Measurements from ENCODE around the gene TRIM39.

Gene TRIM39

DNA sequence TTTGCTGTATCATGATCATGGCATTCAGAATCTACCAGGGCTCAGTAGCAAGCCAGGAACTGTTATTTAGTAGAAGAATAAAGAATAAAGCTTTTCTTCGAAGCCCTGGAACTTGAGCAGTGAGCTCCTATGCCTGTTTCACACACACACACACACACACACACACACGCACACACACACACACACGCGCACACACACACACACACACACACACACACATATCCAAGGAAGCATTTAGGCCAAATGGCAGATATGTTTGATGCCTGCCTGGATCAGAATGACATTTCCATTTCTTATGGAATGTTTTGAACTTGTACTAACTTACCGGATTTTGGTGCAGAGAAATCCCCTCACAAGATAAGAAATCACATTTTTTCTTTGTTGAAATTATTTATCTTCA, 53.7 kb downstream of the TRIM39 start:
- no peak overlapping the region for H3K4me3 ChIP-seq (ENCODE audit: low read length)
- no peaks in the 10 kb centered on the region for H3F3A ChIP-seq (ENCODE audit: control insufficient read depth, insufficient read depth)
- no peaks in the 10 kb centered on the region for H3K4me1 ChIP-seq (ENCODE audit: control insufficient read depth, low read length)
- H3K36me3 ChIP-seq (ENCODE audit: control insufficient read depth, low read length) = no peaks in the 10 kb centered on the region
- peaks cover 27% of the 10 kb centered on the region for H3K27me3 ChIP-seq (ENCODE audit: control insufficient read depth, low read length)
- no peak overlapping the region for H3K4me2 ChIP-seq (ENCODE audit: low read length)
- no peaks in the 10 kb centered on the region for H3K9me3 ChIP-seq (ENCODE audit: control insufficient read depth, insufficient read depth, low read length)
- H3K9me2 ChIP-seq (replicated peaks; ENCODE audit: control insufficient read depth, low read length) = no peaks in the 10 kb centered on the region
- no peaks in the 10 kb centered on the region for H4K20me1 ChIP-seq (ENCODE audit: control insufficient read depth, insufficient read depth, low read depth, low read length)
- H3K27ac ChIP-seq (ENCODE audit: low read depth, low read length) = no peak overlapping the region
- H3K79me2 ChIP-seq (ENCODE audit: control insufficient read depth, low read length) = no peaks in the 10 kb centered on the region
- TF ChIP-seq EZH2phosphoT487 (IDR thresholded peaks at IDR 0.05; ENCODE audit: borderline replicate concordance, low read length) (no peak), CTCF (IDR thresholded peaks at IDR 0.05; ENCODE audit: low read depth, low read length, poor library complexity, severe bottlenecking) (no peak)

DNA sequence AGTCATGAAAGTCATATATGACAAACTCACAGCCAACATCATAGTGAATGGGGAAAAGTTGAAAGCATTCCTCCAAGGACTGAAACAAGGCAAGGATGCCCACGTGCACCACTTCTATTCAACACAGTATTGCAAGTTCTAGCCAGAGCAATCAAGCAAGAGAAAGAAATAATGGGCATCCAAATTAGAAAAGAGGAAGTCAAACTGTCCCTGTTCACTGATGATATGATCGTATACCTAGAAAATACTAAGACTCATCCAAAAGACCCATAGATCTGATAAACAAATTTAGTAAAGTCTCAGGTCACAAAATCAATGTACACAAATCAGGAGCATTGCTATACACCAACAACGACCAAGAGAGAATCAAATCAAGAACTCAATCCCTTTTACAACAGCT, 59.4 kb downstream of the TRIM39 start:
- Histone ChIP-seq H3F3A (ENCODE audit: control insufficient read depth, insufficient read depth) (no peaks in the 10 kb centered on the region), H3K9me2 (replicated peaks; ENCODE audit: control insufficient read depth, low read length) (no peaks in the 10 kb centered on the region), H3K36me3 (ENCODE audit: control insufficient read depth, low read length) (no peaks in the 10 kb centered on the region), H3K27ac (ENCODE audit: low read depth, low read length) (no peak overlapping the region), H4K20me1 (ENCODE audit: control insufficient read depth, insufficient read depth, low read depth, low read length) (no peaks in the 10 kb centered on the region), H3K9me3 (ENCODE audit: control insufficient read depth, insufficient read depth, low read length) (no peaks in the 10 kb centered on the region), H3K4me1 (ENCODE audit: control insufficient read depth, low read length) (no peaks in the 10 kb centered on the region), H3K4me2 (ENCODE audit: low read length) (no peak overlapping the region), H3K4me3 (ENCODE audit: low read length) (no peak overlapping the region), H3K27me3 (ENCODE audit: control insufficient read depth, low read length) (peaks cover 43% of the 10 kb centered on the region), H3K79me2 (ENCODE audit: control insufficient read depth, low read length) (no peaks in the 10 kb centered on the region)
- no peak for TF ChIP-seq CTCF (IDR thresholded peaks at IDR 0.05; ENCODE audit: low read depth, low read length, poor library complexity, severe bottlenecking)
- no peak for TF ChIP-seq EZH2phosphoT487 (IDR thresholded peaks at IDR 0.05; ENCODE audit: borderline replicate concordance, low read length)

- Histone ChIP-seq H3K4me3 (ENCODE audit: low read length) (no peak overlapping the region), H4K20me1 (ENCODE audit: control insufficient read depth, insufficient read depth, low read depth, low read length) (no peaks in the 10 kb centered on the region), H3K9me3 (ENCODE audit: control insufficient read depth, insufficient read depth, low read length) (no peaks in the 10 kb centered on the region), H3K9me2 (replicated peaks; ENCODE audit: control insufficient read depth, low read length) (no peaks in the 10 kb centered on the region), H3K27ac (ENCODE audit: low read depth, low read length) (no peak overlapping the region), H3K4me1 (ENCODE audit: control insufficient read depth, low read length) (peaks cover 3% of the 10 kb centered on the region), H3K4me2 (ENCODE audit: low read length) (no peak overlapping the region), H3K79me2 (ENCODE audit: control insufficient read depth, low read length) (no peaks in the 10 kb centered on the region), H3K36me3 (ENCODE audit: control insufficient read depth, low read length) (no peaks in the 10 kb centered on the region), H3K27me3 (ENCODE audit: control insufficient read depth, low read length) (peaks cover 46% of the 10 kb centered on the region), H3F3A (ENCODE audit: control insufficient read depth, insufficient read depth) (no peaks in the 10 kb centered on the region)
- TF ChIP-seq EZH2phosphoT487 (IDR thresholded peaks at IDR 0.05; ENCODE audit: borderline replicate concordance, low read length) = no peak
- TF ChIP-seq CTCF (IDR thresholded peaks at IDR 0.05; ENCODE audit: low read depth, low read length, poor library complexity, severe bottlenecking) = no peak
These were observed 64.5 kb downstream of the TRIM39 start for GRCh38 chr6:30391240-30391639.
